Adrenal gland (tissue), 12 donors: ENCODE data around the gene FGF12. TPM values are rescaled to one million over a fixed set of nuclear protein-coding genes. Genes with fewer than 3 reads are reported as not detected.

Experiments
- DNase-seq, 7 donors: peaks; one replicate each; pipeline ENCODE4 v3.0.0-alpha.2; 2019 to 2020
- H3K27ac ChIP-seq, 5 donors: fragments of 200-600 bp; sonication (generic) in 4 of 5; 1 replicate in 3 of 5; 2 replicates in 2 of 5; pipeline versions ENCODE4 v1.5.1 to v1.8.0; 2016 to 2020; ENCODE audit warnings: mild to moderate bottlenecking in 1 of 5
- H3K27me3 ChIP-seq: fragments of 200-600 bp; 2 replicates; pipeline ENCODE4 v1.8.0; 2021
- H3K36me3 ChIP-seq, 2 donors: fragments of 200-600 bp; replicated peaks in 1 of 2; 1 replicate in 1 of 2; 2 replicates in 1 of 2; pipeline versions ENCODE4 v1.5.1 to v1.8.0; 2018 to 2022
- H3K4me1 ChIP-seq, 2 donors: fragments of 200-600 bp; replicated peaks in 1 of 2; 1 replicate in 1 of 2; 2 replicates in 1 of 2; pipeline versions ENCODE4 v1.5.1 to v1.8.0; 2018 to 2021
- H3K4me3 ChIP-seq, 4 donors: fragments of 200-600 bp; sonication (generic) in 3 of 4; one replicate each; pipeline ENCODE4 v1.5.1; 2016 to 2018
- H3K9me3 ChIP-seq, 3 donors: fragments of 200-600 bp; sonication (generic) in 1 of 3; replicated peaks in 1 of 3; 1 replicate in 2 of 3; 2 replicates in 1 of 3; pipeline versions ENCODE4 v1.5.1 to v1.8.0; 2016 to 2021
- POLR2A ChIP-seq, 2 donors: fragments of 450-650 bp; IDR thresholded peaks; one replicate each; pipeline ENCODE4 v1.6.1; 2017; ENCODE audit warnings: antibody characterized with exemption in 2 of 2, mild to moderate bottlenecking in 2 of 2, moderate library complexity in 1 of 2
- WGBS, 4 donors: extraction: QIAGEN DNeasy Blood & Tissue Kit in 2 of 4; methylation state at CpG; one replicate each; pipeline versions ENCODE4 v1.1.5 to v1.1.7; 2013 to 2017; 5-methylcytosine and 5-hydroxymethylcytosine counted together
- intact Hi-C, 2 donors: fragments of 100-400 bp; cut with DNase I; formaldehyde crosslinking; loops; one replicate each; pipeline versions ENCODE4 v1.14.1 to v1.15.0; 2022 to 2023
- polyA plus RNA-seq, 3 donors: library from polyadenylated mRNA; stranded (reverse); fragments of 200-250 nt in 2 of 3; fragments of 350-450 nt in 1 of 3; fragmentation: Illumina TruSeq in 1 of 3; extraction: RNeasy Lipid Tissue Mini Kit (QIAGEN cat#74804) in 1 of 3; gene quantifications; one replicate each; pipeline ENCODE4 v1.2.3, GENCODE V29; 2013 to 2014
- total RNA-seq, 9 donors: library from RNA; depleted of rRNA in 4 of 9; stranded (reverse); fragments of >200 nt in 4 of 9; fragments of 120-200 nt in 1 of 9; fragmentation: NEBNext Ultra II Directional in 1 of 9; extraction: Animal tissue kit (Norgen Biotek cat#: 25700) in 1 of 9; gene quantifications; one replicate each; pipeline versions ENCODE4 v1.1.0 to v1.2.4, GENCODE V29; 2013 to 2023
- TF ChIP-seq, protein P1 (sequence below), 6 experiments: fragments of 450-650 bp in 4 of 6; fragments of 200-600 bp in 2 of 6; sonication (generic) in 1 of 6; IDR thresholded peaks; 1 replicate in 5 of 6; 2 replicates in 1 of 6; pipeline versions ENCODE4 v1.5.1 to v1.8.0; 2016 to 2021; ENCODE audit warnings: antibody characterized with exemption in 6 of 6, mild to moderate bottlenecking in 2 of 6, moderate library complexity in 1 of 6
- donor health status: healthy with polysubstance abuse.
- donor health status: Bipolar disorder and iron deficiency.
- donor health status: DM: yes; HTN: yes; CAD: no.
- donor health status: DM: no; HTN: no; CAD: no.
- donor health status: DM: no; HTN: no; CAD: no.
- donor health status: DM: yes; HTN: yes; CAD: no.

The FGF12 gene
- total and polyA plus RNA-seq, 12 donors, result 23.3 to 286 (median 81.3) TPM

DNA sequence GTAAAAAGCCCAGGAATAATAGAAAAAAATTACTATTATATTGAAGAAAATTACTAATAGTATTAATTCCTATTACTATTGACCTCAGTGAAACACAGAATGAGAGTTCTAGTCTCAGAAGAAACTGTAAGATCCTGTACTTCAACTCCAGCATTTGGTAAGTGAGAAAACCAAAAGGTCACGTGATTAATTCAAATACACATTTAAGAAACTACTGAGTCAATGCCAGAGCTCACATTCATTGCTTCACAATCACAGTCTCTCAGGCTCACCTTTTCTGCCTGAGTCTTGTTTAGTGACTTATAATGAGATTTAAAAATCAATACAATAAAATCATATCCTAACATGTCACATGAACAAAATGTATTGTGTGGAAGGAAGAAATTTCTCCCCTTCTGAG is 556.1 kb downstream of the FGF12 start:
- WGBS, 4 donors, result 25 to 64% (median 49%) methylated on average over 1 of the region's 1 CpG
- H3K27me3 ChIP-seq, result no peaks in the 10 kb centered on the region
- intact Hi-C loops, result no loop called here
- no peak overlapping the region for H3K4me3 ChIP-seq
- peak overlapping the region in 3 of 5 donors; percentile 53 to 76 (median 67) for H3K27ac ChIP-seq
- peaks cover 6 to 10% of the 10 kb centered on the region in 2 donors for H3K4me1 ChIP-seq
- H3K9me3 ChIP-seq, result no peaks in the 10 kb centered on the region
- TF ChIP-seq POLR2A (IDR thresholded peaks at IDR 0.05), result no peak
- TF ChIP-seq, protein P1, sequence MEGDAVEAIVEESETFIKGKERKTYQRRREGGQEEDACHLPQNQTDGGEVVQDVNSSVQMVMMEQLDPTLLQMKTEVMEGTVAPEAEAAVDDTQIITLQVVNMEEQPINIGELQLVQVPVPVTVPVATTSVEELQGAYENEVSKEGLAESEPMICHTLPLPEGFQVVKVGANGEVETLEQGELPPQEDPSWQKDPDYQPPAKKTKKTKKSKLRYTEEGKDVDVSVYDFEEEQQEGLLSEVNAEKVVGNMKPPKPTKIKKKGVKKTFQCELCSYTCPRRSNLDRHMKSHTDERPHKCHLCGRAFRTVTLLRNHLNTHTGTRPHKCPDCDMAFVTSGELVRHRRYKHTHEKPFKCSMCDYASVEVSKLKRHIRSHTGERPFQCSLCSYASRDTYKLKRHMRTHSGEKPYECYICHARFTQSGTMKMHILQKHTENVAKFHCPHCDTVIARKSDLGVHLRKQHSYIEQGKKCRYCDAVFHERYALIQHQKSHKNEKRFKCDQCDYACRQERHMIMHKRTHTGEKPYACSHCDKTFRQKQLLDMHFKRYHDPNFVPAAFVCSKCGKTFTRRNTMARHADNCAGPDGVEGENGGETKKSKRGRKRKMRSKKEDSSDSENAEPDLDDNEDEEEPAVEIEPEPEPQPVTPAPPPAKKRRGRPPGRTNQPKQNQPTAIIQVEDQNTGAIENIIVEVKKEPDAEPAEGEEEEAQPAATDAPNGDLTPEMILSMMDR (IDR thresholded peaks at IDR 0.05), result no peak
- DNase-seq, result no peak
- H3K36me3 ChIP-seq, result no peaks in the 10 kb centered on the region

- peak in 1 of 2 donors; percentile 45 for TF ChIP-seq POLR2A (IDR thresholded peaks at IDR 0.05)
- TF ChIP-seq, protein P1 (IDR thresholded peaks at IDR 0.05), result no peak
- DNase-seq, result peak in 6 of 7 donors; percentile 39 to 66 (median 44)
- no peaks in the 10 kb centered on the region for H3K27me3 ChIP-seq
- 40 to 58% (median 49%) methylated on average over 3 of the region's 3 CpGs for WGBS, 4 donors
- H3K4me3 ChIP-seq, result peak overlapping the region in 1 of 4 donors; percentile 44
- H3K9me3 ChIP-seq, result no peaks in the 10 kb centered on the region
- intact Hi-C loops, result no loop called here
- peaks cover 6 to 10% of the 10 kb centered on the region in 2 donors for H3K4me1 ChIP-seq
- H3K36me3 ChIP-seq, result no peaks in the 10 kb centered on the region
- peak overlapping the region in 4 of 5 donors; percentile 65 to 76 (median 70) for H3K27ac ChIP-seq
Observed at GRCh38 chr3:192170659-192171058, 556.7 kb downstream of the FGF12 start.

DNA sequence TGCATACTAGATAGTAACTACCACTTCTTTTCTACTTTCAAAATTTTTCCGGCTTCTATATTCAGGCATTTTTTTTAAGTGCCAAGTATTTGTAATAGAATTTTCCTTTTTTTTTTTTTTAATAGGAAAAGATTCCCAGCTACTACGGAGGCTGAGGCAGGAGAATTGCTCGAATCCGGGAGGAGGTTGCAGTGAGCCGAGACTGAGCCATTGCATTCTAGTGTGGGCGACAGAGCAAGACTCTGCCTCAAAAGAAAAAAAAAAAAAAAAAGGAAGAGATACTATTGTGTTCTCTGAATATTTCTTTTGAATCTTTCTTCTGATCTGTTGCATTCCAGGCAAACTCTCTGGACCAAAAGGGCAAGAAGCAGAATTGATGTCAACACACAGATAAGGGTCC is 557.3 kb downstream of the FGF12 start:
- Histone ChIP-seq H3K27me3 (no peaks in the 10 kb centered on the region), H3K36me3 (no peaks in the 10 kb centered on the region), H3K4me1 (peaks cover 6 to 10% of the 10 kb centered on the region in 2 donors), H3K27ac (peak overlapping the region; percentile 25 to 76 (median 67)), H3K9me3 (no peaks in the 10 kb centered on the region), H3K4me3 (peak overlapping the region in 1 of 4 donors; percentile 44)
- TF ChIP-seq, protein P1 (IDR thresholded peaks at IDR 0.05), result no peak
- no peak for TF ChIP-seq POLR2A (IDR thresholded peaks at IDR 0.05)
- WGBS, 4 donors, result 51 to 69% (median 58%) methylated on average over 6 of the region's 6 CpGs
- peak in 1 of 7 donors; percentile 19 for DNase-seq
- intact Hi-C loops, result no loop called here

GRCh38 chr3:192169332-192169915 is 557.9 kb downstream of the FGF12 start:
- WGBS, 4 donors, result 61 to 70% (median 65%) methylated on average over 4 of the region's 4 CpGs
- H3K9me3 ChIP-seq, result no peaks in the 10 kb centered on the region
- H3K4me3 ChIP-seq, result peak overlapping the region in 1 of 4 donors; percentile 44
- peak overlapping the region; percentile 25 to 76 (median 65) for H3K27ac ChIP-seq
- no peak for DNase-seq
- TF ChIP-seq POLR2A (IDR thresholded peaks at IDR 0.05), result no peak
- TF ChIP-seq, protein P1 (IDR thresholded peaks at IDR 0.05), result no peak
- intact Hi-C loops, result no loop called here
- no peaks in the 10 kb centered on the region for H3K27me3 ChIP-seq
- no peaks in the 10 kb centered on the region for H3K36me3 ChIP-seq
- peaks cover 6 to 10% of the 10 kb centered on the region in 2 donors for H3K4me1 ChIP-seq
